Peyer's patch (tissue), 4 donors: Measurements from ENCODE around the gene CRLF1. TPM values are rescaled to one million over a fixed set of nuclear protein-coding genes. Genes with fewer than 3 reads are reported as not detected.
A peak's percentile ranks its signal among the peaks of the same experiment; 100 is the strongest.

Experiments
- DNase-seq, 3 donors: peaks; one replicate each; pipeline ENCODE4 v3.0.0-alpha.2; 2017 to 2019
- H3K27ac ChIP-seq, 4 donors: fragments of 200-600 bp; sonication (generic); one replicate each; pipeline ENCODE4 v1.5.1; 2016 to 2019
- H3K27me3 ChIP-seq, 2 donors: fragments of 200-600 bp; sonication (generic); one replicate each; pipeline ENCODE4 v1.5.1; 2019
- H3K36me3 ChIP-seq, 3 donors: fragments of 200-600 bp; sonication (generic); one replicate each; pipeline ENCODE4 v1.5.1; 2016 to 2019
- H3K4me1 ChIP-seq, 4 donors: fragments of 200-600 bp; sonication (generic); one replicate each; pipeline ENCODE4 v1.5.1; 2016 to 2019
- H3K4me3 ChIP-seq, 4 donors: fragments of 200-600 bp; sonication (generic); 1 replicate in 3 of 4; 2 replicates in 1 of 4; pipeline ENCODE4 v1.5.1; 2016 to 2019; ENCODE audit warnings: mild to moderate bottlenecking in 1 of 4
- H3K9me3 ChIP-seq, 4 donors: fragments of 200-600 bp; sonication (generic); one replicate each; pipeline ENCODE4 v1.5.1; 2016 to 2019; ENCODE audit warnings: mild to moderate bottlenecking in 1 of 4
- CTCF ChIP-seq, 6 experiments: fragments of 450-650 bp in 4 of 6; fragments of 200-600 bp in 2 of 6; sonication (generic) in 1 of 6; IDR thresholded peaks; one replicate each; pipeline ENCODE4 v1.5.1; 2017 to 2019; ENCODE audit warnings: antibody characterized with exemption in 6 of 6, mild to moderate bottlenecking in 3 of 6, moderate library complexity in 1 of 6
- POLR2A ChIP-seq, 2 donors: fragments of 450-650 bp; IDR thresholded peaks; one replicate each; pipeline ENCODE4 v1.5.1; 2017; ENCODE audit warnings: antibody characterized with exemption in 2 of 2, mild to moderate bottlenecking in 2 of 2, moderate library complexity in 2 of 2
- total RNA-seq, 4 donors: library from RNA; depleted of rRNA; stranded (reverse); fragments of >200 nt; gene quantifications; one replicate each; pipeline ENCODE4 v1.1.0, GENCODE V29; 2016

The CRLF1 gene
- total RNA-seq, 4 donors from 2014 or later = 4.0 to 28.9 (median 23.3) TPM

GRCh38 chr19:18599485-18599884 is 7.1 kb downstream of the CRLF1 start:
- TF ChIP-seq POLR2A (IDR thresholded peaks at IDR 0.05) = no peak
- TF ChIP-seq CTCF (IDR thresholded peaks at IDR 0.05) = no peak
- Histone ChIP-seq H3K36me3 (no peaks in the 10 kb centered on the region), H3K4me1 (peaks cover 0 to 21% (median 10%) of the 10 kb centered on the region in 4 donors), H3K27ac (no peak overlapping the region), H3K9me3 (no peaks in the 10 kb centered on the region), H3K27me3 (peaks cover 0 to 20% of the 10 kb centered on the region in 2 donors), H3K4me3 (no peak overlapping the region)
- DNase-seq = no peak

- no peak for TF ChIP-seq POLR2A (IDR thresholded peaks at IDR 0.05)
- TF ChIP-seq CTCF (IDR thresholded peaks at IDR 0.05) = no peak
- H3K27me3 ChIP-seq = peaks cover 0 to 7% of the 10 kb centered on the region in 2 donors
- no peak overlapping the region for H3K4me3 ChIP-seq
- H3K4me1 ChIP-seq = peaks cover 0 to 17% (median 10%) of the 10 kb centered on the region in 4 donors
- H3K27ac ChIP-seq = no peak overlapping the region
- no peaks in the 10 kb centered on the region for H3K9me3 ChIP-seq
- H3K36me3 ChIP-seq = no peaks in the 10 kb centered on the region
- no peak for DNase-seq
Measured at GRCh38 chr19:18597809-18598660, 8.6 kb downstream of the CRLF1 start.

- DNase-seq = peak in 2 of 3 donors; percentile 67 to 74
- TF ChIP-seq CTCF (IDR thresholded peaks at IDR 0.05) = no peak
- Histone ChIP-seq H3K9me3 (no peaks in the 10 kb centered on the region), H3K4me3 (no peak overlapping the region), H3K27me3 (peaks cover 0 to 7% of the 10 kb centered on the region in 2 donors), H3K36me3 (no peaks in the 10 kb centered on the region), H3K4me1 (peaks cover 0 to 17% (median 10%) of the 10 kb centered on the region in 4 donors), H3K27ac (no peak overlapping the region)
Measured at GRCh38 chr19:18596752-18597157, 9.8 kb downstream of the CRLF1 start.

- no peak for TF ChIP-seq POLR2A (IDR thresholded peaks at IDR 0.05)
- no peak for TF ChIP-seq CTCF (IDR thresholded peaks at IDR 0.05)
- no peak for DNase-seq
- Histone ChIP-seq H3K27me3 (peaks cover 0 to 7% of the 10 kb centered on the region in 2 donors), H3K4me3 (no peak overlapping the region), H3K36me3 (peaks cover 0 to 8% (median 0%) of the 10 kb centered on the region in 3 donors), H3K27ac (no peak overlapping the region), H3K4me1 (peaks cover 0 to 17% (median 10%) of the 10 kb centered on the region in 4 donors), H3K9me3 (no peaks in the 10 kb centered on the region)
Measured at GRCh38 chr19:18595475-18595874, 11.1 kb downstream of the CRLF1 start.

- TF ChIP-seq POLR2A (IDR thresholded peaks at IDR 0.05) (no peak), CTCF (IDR thresholded peaks at IDR 0.05) (no peak)
- Histone ChIP-seq H3K4me1 (peaks cover 0 to 23% (median 10%) of the 10 kb centered on the region in 4 donors), H3K27me3 (peaks cover 0 to 7% of the 10 kb centered on the region in 2 donors), H3K36me3 (peaks cover 0 to 11% (median 0%) of the 10 kb centered on the region in 3 donors), H3K27ac (peak overlapping the region in 1 of 4 donors; percentile 55), H3K9me3 (no peaks in the 10 kb centered on the region), H3K4me3 (peak overlapping the region; percentile 22 to 50 (median 48))
- no peak for DNase-seq
Measured at GRCh38 chr19:18594824-18595373, 11.7 kb downstream of the CRLF1 start.
